ENCODE results near the gene NOTUM.

- no peak for TF ChIP-seq ZEB2 (tag by site-specific recombination; IDR thresholded peaks at IDR 0.05)
- no peak for TF ChIP-seq EGR2 (tag by site-specific recombination; IDR thresholded peaks at IDR 0.05; ENCODE audit: low read depth)
- no peak for TF ChIP-seq ATF2 (tag by site-specific recombination; IDR thresholded peaks at IDR 0.05; ENCODE audit: low read depth)
Measured at GRCh38 chr17:81958633-81959342, 2.2 kb downstream of the NOTUM start.

Measured in HEK293 (cell line).